Endothelial cell (in vitro differentiated cells): ENCODE data around the gene EEF1AKMT4. TPM values are rescaled to one million over a fixed set of nuclear protein-coding genes. Genes with fewer than 3 reads are reported as not detected.

ENCODE experiments used
- DNase-seq: peaks from one replicate; pipeline ENCODE4 v3.0.0; 2021; ENCODE audit warnings: low spot score
- H3K27ac Mint-ChIP-seq: one replicate; pipeline ENCODE4 v1.8.0; 2021; ENCODE audit warnings: mixed read lengths, inconsistent platforms; ENCODE audit not compliant: unreplicated experiment
- H3K27me3 Mint-ChIP-seq: one replicate; pipeline ENCODE4 v1.8.0; 2021; ENCODE audit warnings: mild to moderate bottlenecking, moderate library complexity, mixed read lengths, inconsistent platforms; ENCODE audit not compliant: unreplicated experiment
- H3K36me3 Mint-ChIP-seq: one replicate; pipeline ENCODE4 v1.8.0; 2021; ENCODE audit warnings: mild to moderate bottlenecking, low read depth, mixed read lengths, inconsistent platforms; ENCODE audit not compliant: unreplicated experiment
- H3K4me1 Mint-ChIP-seq: one replicate; pipeline ENCODE4 v1.8.0; 2021; ENCODE audit warnings: mild to moderate bottlenecking, mixed read lengths, inconsistent platforms; ENCODE audit not compliant: unreplicated experiment
- H3K4me3 Mint-ChIP-seq: one replicate; pipeline ENCODE4 v1.8.0; 2021; ENCODE audit warnings: mild to moderate bottlenecking, mixed read lengths, inconsistent platforms; ENCODE audit not compliant: unreplicated experiment
- H3K9me3 Mint-ChIP-seq: one replicate; pipeline ENCODE4 v1.8.0; 2021; ENCODE audit warnings: mixed read lengths, inconsistent platforms; ENCODE audit not compliant: unreplicated experiment
- total RNA-seq: library from RNA; stranded (reverse); fragmentation: NEBNext Ultra II Directional; extraction: Animal tissue kit (Norgen Biotek cat#: 25700); gene quantifications from one replicate; pipeline ENCODE4 v1.2.1, GENCODE V29; 2021; ENCODE audit not compliant: unreplicated experiment
- TF ChIP-seq, protein P1 (sequence below): fragments of 200-600 bp; sonication (generic); IDR thresholded peaks from one replicate; pipeline ENCODE4 v1.5.0; 2021; ENCODE audit warnings: antibody characterized with exemption; ENCODE audit not compliant: unreplicated experiment

The EEF1AKMT4 gene
- total RNA-seq, 1 donor from 2014 or later: 5.7 TPM

DNA sequence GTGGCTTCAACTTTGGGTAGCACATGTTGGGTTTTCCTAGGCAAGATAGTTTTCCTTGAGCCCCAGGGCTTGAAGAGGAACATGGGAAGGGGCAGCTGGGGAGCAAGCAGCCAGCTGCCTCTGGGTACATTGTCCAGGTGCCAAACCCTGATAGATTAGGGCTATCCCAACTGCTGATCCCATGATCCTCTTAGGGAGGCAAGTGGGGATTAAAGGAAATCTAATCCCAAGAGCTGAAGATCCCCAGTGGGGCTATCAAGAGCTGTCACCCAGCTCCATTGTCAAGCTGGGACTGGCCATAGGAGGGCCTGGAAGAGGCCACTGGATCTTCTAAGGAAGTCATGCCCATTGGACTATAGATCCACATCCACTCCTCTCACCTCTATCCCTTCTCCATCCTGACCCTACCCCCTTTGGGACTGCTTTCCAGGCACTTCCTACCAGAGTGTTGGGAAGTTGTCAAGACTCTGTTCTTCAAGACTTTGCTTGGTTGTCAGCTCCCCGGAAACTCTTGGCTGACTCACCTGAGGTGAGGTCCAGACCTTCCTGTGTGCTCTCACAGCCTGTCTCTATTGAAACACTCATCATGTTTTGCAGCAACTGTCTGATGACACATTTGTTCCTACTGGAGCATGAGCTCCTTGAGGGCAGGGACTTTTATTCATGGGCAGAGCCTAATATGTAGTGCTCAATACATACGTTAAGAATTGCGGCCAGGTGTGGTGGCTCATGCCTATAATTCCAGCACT, 6.0 kb downstream of the EEF1AKMT4 start:
- TF ChIP-seq, protein P1, sequence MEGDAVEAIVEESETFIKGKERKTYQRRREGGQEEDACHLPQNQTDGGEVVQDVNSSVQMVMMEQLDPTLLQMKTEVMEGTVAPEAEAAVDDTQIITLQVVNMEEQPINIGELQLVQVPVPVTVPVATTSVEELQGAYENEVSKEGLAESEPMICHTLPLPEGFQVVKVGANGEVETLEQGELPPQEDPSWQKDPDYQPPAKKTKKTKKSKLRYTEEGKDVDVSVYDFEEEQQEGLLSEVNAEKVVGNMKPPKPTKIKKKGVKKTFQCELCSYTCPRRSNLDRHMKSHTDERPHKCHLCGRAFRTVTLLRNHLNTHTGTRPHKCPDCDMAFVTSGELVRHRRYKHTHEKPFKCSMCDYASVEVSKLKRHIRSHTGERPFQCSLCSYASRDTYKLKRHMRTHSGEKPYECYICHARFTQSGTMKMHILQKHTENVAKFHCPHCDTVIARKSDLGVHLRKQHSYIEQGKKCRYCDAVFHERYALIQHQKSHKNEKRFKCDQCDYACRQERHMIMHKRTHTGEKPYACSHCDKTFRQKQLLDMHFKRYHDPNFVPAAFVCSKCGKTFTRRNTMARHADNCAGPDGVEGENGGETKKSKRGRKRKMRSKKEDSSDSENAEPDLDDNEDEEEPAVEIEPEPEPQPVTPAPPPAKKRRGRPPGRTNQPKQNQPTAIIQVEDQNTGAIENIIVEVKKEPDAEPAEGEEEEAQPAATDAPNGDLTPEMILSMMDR: no peak
- Mint-ChIP-seq H3K9me3 (no peaks in the 10 kb centered on the region), H3K27me3 (peaks cover 25% of the 10 kb centered on the region), H3K27ac (no peak overlapping the region), H3K36me3 (peaks cover 8% of the 10 kb centered on the region), H3K4me1 (peaks cover 11% of the 10 kb centered on the region), H3K4me3 (no peak overlapping the region)
- no peak for DNase-seq

DNA sequence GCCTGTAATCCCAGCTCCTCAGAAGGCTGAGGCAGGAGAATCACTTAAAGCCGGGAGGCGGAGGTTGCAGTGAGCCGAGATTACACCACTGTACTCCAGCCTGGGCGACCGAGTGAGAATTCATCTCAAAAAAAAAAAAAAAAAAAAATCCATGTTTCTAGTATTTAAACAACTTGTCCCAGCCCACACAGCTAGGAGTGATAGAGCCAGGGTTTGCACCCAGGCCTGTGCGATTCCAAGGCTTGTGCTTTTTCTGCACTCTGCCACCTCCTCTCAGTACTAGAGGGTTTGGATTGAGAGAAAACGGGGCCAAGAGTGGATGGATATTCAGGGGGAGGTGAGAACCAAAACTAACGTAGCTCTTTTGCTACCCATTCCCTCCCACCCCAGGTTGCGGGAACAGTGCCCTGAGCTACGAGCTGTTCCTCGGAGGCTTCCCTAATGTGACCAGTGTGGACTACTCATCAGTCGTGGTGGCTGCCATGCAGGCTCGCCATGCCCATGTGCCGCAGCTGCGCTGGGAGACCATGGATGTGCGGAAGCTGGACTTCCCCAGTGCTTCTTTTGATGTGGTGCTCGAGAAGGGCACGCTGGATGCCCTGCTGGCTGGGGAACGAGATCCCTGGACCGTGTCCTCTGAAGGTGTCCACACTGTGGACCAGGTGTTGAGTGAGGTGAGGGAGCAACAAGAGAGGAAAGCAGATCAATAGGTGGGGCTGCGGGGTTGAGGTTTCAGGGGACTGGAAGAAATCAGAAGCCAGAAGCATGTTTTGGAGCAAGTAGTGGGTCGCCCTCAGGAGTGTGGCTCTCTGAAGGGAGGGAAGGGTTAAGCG, 7.8 kb downstream of the EEF1AKMT4 start:
- H3K27me3 Mint-ChIP-seq: peaks cover 28% of the 10 kb centered on the region
- no peak for DNase-seq
- peaks cover 18% of the 10 kb centered on the region for H3K4me1 Mint-ChIP-seq
- no peak overlapping the region for H3K27ac Mint-ChIP-seq
- no peaks in the 10 kb centered on the region for H3K9me3 Mint-ChIP-seq
- TF ChIP-seq, protein P1: no peak
- H3K4me3 Mint-ChIP-seq: no peak overlapping the region
- H3K36me3 Mint-ChIP-seq: peaks cover 13% of the 10 kb centered on the region

DNA sequence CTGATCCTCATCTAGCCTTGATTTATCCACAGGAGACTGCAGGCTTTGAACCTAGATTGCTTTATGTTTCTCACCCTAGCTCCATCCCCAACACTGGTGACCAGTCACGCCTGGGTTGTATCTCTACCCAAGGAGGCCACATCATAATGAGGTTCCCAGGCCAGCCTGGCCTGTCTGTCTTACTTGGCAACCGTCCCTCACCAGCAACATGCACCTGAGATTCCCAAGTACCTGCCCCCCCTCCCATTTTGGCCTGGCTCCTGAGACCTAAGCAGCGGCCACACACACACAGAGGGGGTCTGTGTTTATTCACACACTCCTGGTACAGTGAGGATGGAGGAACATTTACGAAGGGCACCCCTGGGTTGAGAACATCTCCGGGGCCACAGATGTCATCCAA, 9.5 kb downstream of the EEF1AKMT4 start:
- TF ChIP-seq, protein P1: no peak
- H3K4me1 Mint-ChIP-seq: peaks cover 22% of the 10 kb centered on the region
- peaks cover 34% of the 10 kb centered on the region for H3K27me3 Mint-ChIP-seq
- H3K27ac Mint-ChIP-seq: no peak overlapping the region
- H3K36me3 Mint-ChIP-seq: peaks cover 13% of the 10 kb centered on the region
- no peaks in the 10 kb centered on the region for H3K9me3 Mint-ChIP-seq
- DNase-seq: no peak
- peak overlapping the region; percentile 68 for H3K4me3 Mint-ChIP-seq

DNA sequence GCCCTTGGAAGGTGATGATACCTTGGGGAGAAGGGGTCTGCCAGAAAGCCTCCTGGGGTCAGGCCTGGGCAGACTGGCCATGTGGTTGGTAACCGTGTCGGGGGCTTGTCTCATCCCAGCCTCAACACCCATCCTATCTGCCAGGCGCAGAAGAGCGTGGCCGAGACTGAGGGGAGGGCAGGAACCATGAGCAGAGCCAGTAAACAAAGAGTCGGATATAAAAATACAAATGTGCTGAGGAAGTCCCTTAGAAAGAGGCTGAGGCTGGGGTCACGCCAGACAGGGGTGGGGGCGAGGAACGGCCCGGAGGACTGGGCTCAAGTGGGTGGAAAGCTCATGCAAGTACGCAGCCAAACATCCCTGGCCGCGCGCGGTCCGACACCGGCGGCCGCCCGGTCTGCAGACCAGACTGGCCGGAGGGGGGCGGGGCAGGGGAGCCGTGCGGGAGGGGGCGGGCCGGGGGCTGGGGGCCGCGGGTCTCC, 10.0 kb downstream of the EEF1AKMT4 start:
- peaks cover 22% of the 10 kb centered on the region for H3K4me1 Mint-ChIP-seq
- H3K4me3 Mint-ChIP-seq: peak overlapping the region; percentile 68
- no peaks in the 10 kb centered on the region for H3K9me3 Mint-ChIP-seq
- no peak overlapping the region for H3K27ac Mint-ChIP-seq
- peaks cover 34% of the 10 kb centered on the region for H3K27me3 Mint-ChIP-seq
- H3K36me3 Mint-ChIP-seq: peaks cover 13% of the 10 kb centered on the region
- TF ChIP-seq, protein P1: no peak
- no peak for DNase-seq
